Large intestine (tissue), 3 donors: Measurements from ENCODE around the gene PRRC1. TPM values are rescaled to one million over a fixed set of nuclear protein-coding genes. Genes with fewer than 3 reads are reported as not detected.
"Not testable (repeated sequence)": the region's sequence is repeated elsewhere in the genome, so short reads cannot be mapped to it uniquely, and the experiment has no call there.

ENCODE experiments used
- DNase-seq, 2 donors: peaks; one replicate each; pipeline versions ENCODE4 v3.0.0 to v3.0.0-alpha.2; 2013
- H3K27ac ChIP-seq: one replicate; pipeline ENCODE4 v1.5.1; 2013; ENCODE audit warnings: low read length
- H3K27me3 ChIP-seq: 2 replicates; pipeline ENCODE4 v1.6.1; 2013; ENCODE audit warnings: low read length; ENCODE audit not compliant: control insufficient read depth, insufficient read depth
- H3K36me3 ChIP-seq: 2 replicates; pipeline ENCODE4 v1.6.1; 2013; ENCODE audit warnings: low read length; ENCODE audit not compliant: control insufficient read depth, insufficient read depth
- H3K4me1 ChIP-seq: one replicate; pipeline ENCODE4 v1.6.1; 2013; ENCODE audit warnings: low read length; ENCODE audit not compliant: control insufficient read depth, insufficient read depth
- H3K4me3 ChIP-seq: one replicate; pipeline ENCODE4 v1.5.1; 2013; ENCODE audit warnings: low read length
- H3K9me3 ChIP-seq: one replicate; pipeline ENCODE4 v1.6.1; 2013; ENCODE audit warnings: mild to moderate bottlenecking, low read depth, low read length, moderate library complexity; ENCODE audit not compliant: control insufficient read depth
- WGBS: methylation state at CpG from one replicate; pipeline ENCODE4 v1.1.5; 2013; ENCODE audit warnings: low lambda C conversion rate; ENCODE audit not compliant: insufficient coverage; 5-methylcytosine and 5-hydroxymethylcytosine counted together
- polyA plus RNA-seq: library from polyadenylated mRNA; unstranded; fragments of 120-200 nt; gene quantifications from one replicate; pipeline ENCODE4 v1.2.1, GENCODE V29; 2013

The PRRC1 gene
- polyA plus RNA-seq, 1 donor, result 75.5 TPM

- no peaks in the 10 kb centered on the region for H3K36me3 ChIP-seq
- peak in 1 of 2 donors; percentile 17 for DNase-seq
- peaks cover 2% of the 10 kb centered on the region for H3K27me3 ChIP-seq
- no peaks in the 10 kb centered on the region for H3K9me3 ChIP-seq
- WGBS, result no CpG with 5 or more reads among the region's 3 CpGs
- H3K4me1 ChIP-seq, result no peaks in the 10 kb centered on the region
- no peak overlapping the region for H3K4me3 ChIP-seq
- H3K27ac ChIP-seq, result no peak overlapping the region
Observed at GRCh38 chr5:127562252-127562651, 44.8 kb downstream of the PRRC1 start.

DNA sequence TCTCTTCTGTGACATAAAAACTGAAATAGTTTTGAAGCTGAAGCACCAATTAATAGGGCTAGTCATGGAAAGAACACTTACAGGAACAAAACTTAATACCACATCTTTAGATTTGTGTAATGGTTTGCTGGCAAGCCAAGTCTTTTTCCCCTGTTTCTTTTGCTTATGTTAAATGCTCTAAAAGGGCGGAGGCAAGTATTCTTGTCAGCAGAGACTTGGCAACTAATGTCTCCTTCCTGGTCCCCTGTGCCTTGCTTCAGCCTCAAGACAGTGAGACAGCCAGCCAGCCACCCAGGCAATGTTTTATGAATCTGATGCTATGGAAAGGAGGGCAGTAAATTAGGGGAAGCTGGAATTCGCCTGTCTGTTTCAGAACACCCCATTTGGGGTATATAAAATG, 45.7 kb downstream of the PRRC1 start:
- H3K27me3 ChIP-seq, result peaks cover 3% of the 10 kb centered on the region
- H3K4me1 ChIP-seq, result no peaks in the 10 kb centered on the region
- WGBS, result 100% methylated on average over 1 of the region's 2 CpGs
- H3K4me3 ChIP-seq, result no peak overlapping the region
- H3K36me3 ChIP-seq, result no peaks in the 10 kb centered on the region
- no peak overlapping the region for H3K27ac ChIP-seq
- DNase-seq, result no peak
- H3K9me3 ChIP-seq, result no peaks in the 10 kb centered on the region

DNA sequence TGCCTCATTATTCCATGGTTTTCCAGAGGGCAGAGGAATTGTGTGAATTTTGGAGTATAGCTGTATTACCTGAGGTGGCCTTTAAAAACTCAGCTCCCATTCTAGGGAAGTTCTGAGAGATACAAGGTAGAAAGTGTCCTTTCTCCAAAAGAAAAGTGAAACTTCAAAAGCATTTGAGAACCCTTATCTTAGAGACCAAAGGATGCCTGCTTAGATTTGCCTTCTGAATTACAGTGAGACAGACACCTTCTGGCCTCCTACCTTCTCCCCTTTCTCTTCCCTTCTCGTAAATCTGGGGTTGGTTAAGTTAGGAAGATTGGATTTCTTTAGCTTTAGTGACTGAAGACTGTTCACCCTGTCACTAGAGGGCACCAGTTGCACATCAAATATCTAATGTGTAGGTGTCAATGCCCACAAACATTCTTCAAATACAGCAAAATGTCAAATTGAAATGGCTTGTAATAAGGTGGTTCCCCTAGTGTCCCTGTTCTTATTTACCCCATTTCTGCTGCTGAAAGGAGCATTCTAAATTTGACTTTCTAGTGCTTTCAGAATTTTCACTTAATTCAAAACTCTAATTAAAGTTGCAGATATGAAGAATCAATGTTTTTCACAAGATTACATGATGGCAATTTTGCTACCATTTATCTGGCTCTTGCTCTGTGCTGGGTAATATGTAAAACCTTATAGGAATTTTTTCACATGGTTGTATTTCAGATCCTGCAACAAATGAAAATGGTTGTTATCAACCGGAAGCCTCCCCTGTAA, 46.7 kb downstream of the PRRC1 start:
- Histone ChIP-seq H3K27ac (no peak overlapping the region), H3K9me3 (no peaks in the 10 kb centered on the region), H3K4me1 (no peaks in the 10 kb centered on the region), H3K36me3 (no peaks in the 10 kb centered on the region), H3K27me3 (peaks cover 3% of the 10 kb centered on the region), H3K4me3 (no peak overlapping the region)
- no CpG with 5 or more reads among the region's 2 CpGs for WGBS
- peak; percentile 30 to 42 for DNase-seq

DNA sequence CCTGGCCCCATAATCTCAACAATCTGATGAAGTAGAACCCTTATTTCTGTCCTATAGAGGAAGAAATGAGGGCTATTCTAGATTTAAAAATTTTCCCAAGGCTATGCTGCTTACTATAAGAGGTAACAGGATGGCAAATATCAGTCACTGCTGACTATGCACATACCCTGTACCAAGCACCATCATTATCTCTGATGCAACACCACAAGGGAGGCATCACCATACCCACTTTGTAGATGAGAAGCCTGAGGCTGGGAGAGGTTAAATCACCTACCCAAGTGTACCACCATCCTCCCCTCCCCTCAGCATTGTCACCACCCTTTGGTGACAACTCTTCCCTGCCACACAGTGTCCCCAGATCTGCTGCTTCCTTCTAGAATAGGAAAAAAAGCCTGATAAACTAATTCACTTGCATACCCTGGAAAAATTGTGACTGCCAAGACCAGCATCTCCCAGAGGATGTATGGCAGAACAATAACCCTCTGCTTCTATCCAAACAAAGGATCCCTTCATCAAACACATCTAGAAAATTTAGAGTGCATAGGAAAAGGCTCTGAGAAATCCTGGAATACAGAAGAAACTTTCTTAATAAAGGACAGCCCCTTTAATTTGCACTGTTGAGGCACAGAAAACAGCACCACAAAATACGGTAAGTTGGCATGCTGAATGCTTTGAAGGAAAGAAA, 48.3 kb downstream of the PRRC1 start:
- WGBS, result no CpG with 5 or more reads among the region's 1 CpG
- Histone ChIP-seq H3K27me3 (peaks cover 3% of the 10 kb centered on the region), H3K4me1 (no peaks in the 10 kb centered on the region), H3K9me3 (peaks cover 4% of the 10 kb centered on the region), H3K27ac (no peak overlapping the region), H3K4me3 (no peak overlapping the region), H3K36me3 (no peaks in the 10 kb centered on the region)
- DNase-seq, result no peak

GRCh38 chr5:127567026-127567768, 49.8 kb downstream of the PRRC1 start:
- 71% methylated on average over 1 of the region's 7 CpGs for WGBS
- no peak for DNase-seq
- H3K4me1 ChIP-seq, result no peaks in the 10 kb centered on the region
- no peaks in the 10 kb centered on the region for H3K36me3 ChIP-seq
- H3K27ac ChIP-seq, result no peak overlapping the region
- H3K27me3 ChIP-seq, result peaks cover 3% of the 10 kb centered on the region
- peaks cover 4% of the 10 kb centered on the region for H3K9me3 ChIP-seq
- no peak overlapping the region for H3K4me3 ChIP-seq

GRCh38 chr5:127568166-127568565, 50.7 kb downstream of the PRRC1 start:
- Histone ChIP-seq H3K36me3 (no peaks in the 10 kb centered on the region), H3K9me3 (peaks cover 4% of the 10 kb centered on the region), H3K4me3 (no peak overlapping the region), H3K4me1 (no peaks in the 10 kb centered on the region), H3K27ac (no peak overlapping the region), H3K27me3 (peaks cover 3% of the 10 kb centered on the region)
- DNase-seq, result no peak
- 81% methylated on average over 2 of the region's 3 CpGs for WGBS

GRCh38 chr5:127569471-127569870, 52.0 kb downstream of the PRRC1 start:
- H3K9me3 ChIP-seq, H3K4me3 ChIP-seq, H3K27me3 ChIP-seq, DNase-seq, H3K36me3 ChIP-seq, H3K4me1 ChIP-seq, H3K27ac ChIP-seq: not testable (repeated sequence)
- no CpG with 5 or more reads among the region's 40 CpGs for WGBS

GRCh38 chr5:127571314-127572131, 54.1 kb downstream of the PRRC1 start:
- H3K9me3 ChIP-seq, result peaks cover 14% of the 10 kb centered on the region
- no peaks in the 10 kb centered on the region for H3K4me1 ChIP-seq
- no peaks in the 10 kb centered on the region for H3K36me3 ChIP-seq
- H3K27ac ChIP-seq, result no peak overlapping the region
- DNase-seq, result no peak
- no peak overlapping the region for H3K4me3 ChIP-seq
- H3K27me3 ChIP-seq, result peaks cover 3% of the 10 kb centered on the region
- WGBS, result 80% methylated on average over 1 of the region's 3 CpGs

GRCh38 chr5:127572930-127573329, 55.5 kb downstream of the PRRC1 start:
- DNase-seq, result no peak
- no peak overlapping the region for H3K27ac ChIP-seq
- no peak overlapping the region for H3K4me3 ChIP-seq
- H3K27me3 ChIP-seq, result peaks cover 2% of the 10 kb centered on the region
- no CpG with 5 or more reads among the region's 2 CpGs for WGBS
- no peaks in the 10 kb centered on the region for H3K36me3 ChIP-seq
- H3K4me1 ChIP-seq, result no peaks in the 10 kb centered on the region
- H3K9me3 ChIP-seq, result peaks cover 14% of the 10 kb centered on the region
